IPS-18c (cell line): ENCODE measurements around the gene KDM4B.

Experiments
- H3K4me3 ChIP-seq: 2 replicates; pipeline ENCODE4 v1.7.0; 2013; ENCODE audit warnings: low read depth, mild to moderate bottlenecking, low read length, moderate library complexity; ENCODE audit not compliant: insufficient read depth
- H3K9me3 ChIP-seq: one replicate; pipeline ENCODE4 v1.6.1; 2013; ENCODE audit warnings: mild to moderate bottlenecking, low read length, moderate library complexity; ENCODE audit not compliant: control insufficient read depth, insufficient read depth

The KDM4B gene

GRCh38 chr19:5132206-5132560 lies 163.3 kb downstream of the KDM4B start:
- no peak overlapping the region for H3K4me3 ChIP-seq
- no peaks in the 10 kb centered on the region for H3K9me3 ChIP-seq

- H3K4me3 ChIP-seq: no peak overlapping the region
- no peaks in the 10 kb centered on the region for H3K9me3 ChIP-seq
These were observed 164.1 kb downstream of the KDM4B start for GRCh38 chr19:5132698-5133651.

- no peak overlapping the region for H3K4me3 ChIP-seq
- no peaks in the 10 kb centered on the region for H3K9me3 ChIP-seq
These were observed 165.2 kb downstream of the KDM4B start for GRCh38 chr19:5133986-5134595.

GRCh38 chr19:5134691-5135090 lies 165.8 kb downstream of the KDM4B start:
- Histone ChIP-seq H3K4me3 (no peak overlapping the region), H3K9me3 (no peaks in the 10 kb centered on the region)

- Histone ChIP-seq H3K9me3 (no peaks in the 10 kb centered on the region), H3K4me3 (no peak overlapping the region)
These were observed 167.4 kb downstream of the KDM4B start for GRCh38 chr19:5136073-5136855.

GRCh38 chr19:5137114-5137513 lies 168.2 kb downstream of the KDM4B start:
- Histone ChIP-seq H3K9me3 (no peaks in the 10 kb centered on the region), H3K4me3 (no peak overlapping the region)

- H3K9me3 ChIP-seq: no peaks in the 10 kb centered on the region
- H3K4me3 ChIP-seq: no peak overlapping the region
These were observed 168.7 kb downstream of the KDM4B start for GRCh38 chr19:5137571-5138124.

GRCh38 chr19:5138606-5139582 lies 170.0 kb downstream of the KDM4B start:
- no peaks in the 10 kb centered on the region for H3K9me3 ChIP-seq
- H3K4me3 ChIP-seq: no peak overlapping the region

GRCh38 chr19:5139583-5140325 lies 170.8 kb downstream of the KDM4B start:
- Histone ChIP-seq H3K4me3 (no peak overlapping the region), H3K9me3 (no peaks in the 10 kb centered on the region)

GRCh38 chr19:5141129-5141849 lies 172.4 kb downstream of the KDM4B start:
- Histone ChIP-seq H3K9me3 (no peaks in the 10 kb centered on the region), H3K4me3 (no peak overlapping the region)

- Histone ChIP-seq H3K4me3 (no peak overlapping the region), H3K9me3 (no peaks in the 10 kb centered on the region)
These were observed 173.2 kb downstream of the KDM4B start for GRCh38 chr19:5141850-5142724.

- H3K4me3 ChIP-seq: no peak overlapping the region
- no peaks in the 10 kb centered on the region for H3K9me3 ChIP-seq
These were observed 173.8 kb downstream of the KDM4B start for GRCh38 chr19:5142725-5143097.

GRCh38 chr19:5143471-5144411 lies 174.8 kb downstream of the KDM4B start:
- Histone ChIP-seq H3K9me3 (no peaks in the 10 kb centered on the region), H3K4me3 (no peak overlapping the region)
